Measurements from ENCODE around the gene ZNF367.

The ZNF367 gene

DNA sequence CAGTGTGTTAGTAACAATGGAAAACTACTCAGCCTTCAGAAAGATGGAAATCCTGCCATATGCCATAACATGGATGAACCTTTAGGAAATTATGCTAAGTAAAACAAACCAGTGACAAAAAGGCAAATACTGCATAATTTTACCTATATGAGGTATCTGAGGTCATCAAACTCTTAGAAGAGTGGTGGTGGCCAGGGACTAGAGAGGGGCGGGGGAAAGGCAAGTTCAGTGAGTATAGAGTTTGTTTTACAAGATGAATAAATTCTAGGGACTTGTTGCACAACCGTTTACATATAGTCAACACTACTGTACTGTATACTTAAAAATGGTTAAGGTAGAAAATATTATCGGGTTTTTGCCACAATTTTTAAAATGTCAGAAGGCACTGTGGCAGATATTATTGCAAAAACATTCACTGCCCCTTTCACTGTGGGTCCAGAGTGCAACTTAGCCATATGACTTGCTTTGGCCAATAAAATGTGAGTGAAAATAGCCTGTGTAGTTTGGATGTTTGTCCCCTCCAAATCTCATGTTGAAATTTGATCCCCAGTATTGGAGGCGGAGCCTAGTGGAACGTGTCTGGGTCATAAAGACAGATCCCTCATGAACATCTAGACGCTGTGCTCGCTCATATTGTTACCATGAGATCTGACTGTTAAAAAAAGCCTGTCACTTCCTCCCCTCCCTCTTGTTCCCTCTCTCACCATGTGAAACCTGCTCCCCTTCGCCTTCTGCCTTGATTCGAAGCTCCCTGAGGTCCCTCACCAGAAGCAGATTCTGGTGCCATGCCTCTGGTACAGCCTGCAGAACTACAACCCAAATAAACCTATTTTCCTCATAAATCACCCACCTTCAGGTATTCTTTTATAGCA lies 9.5 kb downstream of the ZNF367 start:
- Histone ChIP-seq H3K4me3 (no peak overlapping the region), H3K27me3 (ENCODE audit: low read depth) (no peaks in the 10 kb centered on the region), H3K36me3 (replicated peaks) (peaks cover 16% of the 10 kb centered on the region), H3K9me3 (no peaks in the 10 kb centered on the region), H3K4me1 (peaks cover 10% of the 10 kb centered on the region)
- DNase-seq (ENCODE audit: low spot score in 2 of 2): no peak
- in situ Hi-C loops (cut with MboI; ENCODE audit: low sequenced_read_pairs): no loop called here

DNA sequence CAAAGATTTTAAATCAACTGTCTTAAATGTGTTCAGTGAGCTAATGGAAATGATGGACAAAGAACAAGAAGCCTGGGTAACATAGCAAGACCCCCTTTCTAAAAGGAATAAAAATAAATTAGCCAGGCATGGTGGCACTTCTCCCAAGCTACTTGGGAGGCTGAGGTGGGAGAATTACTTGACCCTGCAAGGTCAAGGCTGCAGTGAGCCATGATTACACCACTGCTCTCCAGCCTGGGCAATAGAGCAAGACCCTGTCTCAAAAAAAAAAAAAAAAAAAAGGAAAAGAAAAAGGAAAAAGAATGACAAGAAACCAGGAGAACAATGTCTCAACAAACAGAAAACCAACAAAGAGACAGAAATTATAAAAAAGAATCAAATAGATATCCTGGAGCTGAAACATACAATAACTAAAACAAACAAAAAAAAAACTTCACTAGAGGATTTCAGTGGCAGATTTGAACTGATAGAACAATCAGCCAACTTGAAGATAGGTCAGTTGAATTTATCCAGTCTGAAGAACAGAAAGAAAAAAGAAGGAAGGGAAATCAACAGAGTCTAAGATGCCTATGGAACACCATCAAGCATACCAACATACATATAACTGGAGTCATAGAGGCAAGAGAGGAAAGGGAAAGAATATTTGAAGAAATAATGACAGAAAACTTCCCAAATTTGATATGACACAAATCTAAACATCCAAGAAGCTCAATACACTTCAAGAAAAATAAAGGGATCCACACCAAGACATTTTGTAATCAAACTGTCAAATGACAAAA lies 17.8 kb downstream of the ZNF367 start:
- Histone ChIP-seq H3K9me3 (no peaks in the 10 kb centered on the region), H3K36me3 (replicated peaks) (peaks cover 8% of the 10 kb centered on the region), H3K27me3 (ENCODE audit: low read depth) (no peaks in the 10 kb centered on the region), H3K4me1 (peaks cover 6% of the 10 kb centered on the region), H3K4me3 (no peak overlapping the region)
- no peak for DNase-seq (ENCODE audit: low spot score in 2 of 2)
- in situ Hi-C loops (cut with MboI; ENCODE audit: low sequenced_read_pairs): no loop called here

DNA sequence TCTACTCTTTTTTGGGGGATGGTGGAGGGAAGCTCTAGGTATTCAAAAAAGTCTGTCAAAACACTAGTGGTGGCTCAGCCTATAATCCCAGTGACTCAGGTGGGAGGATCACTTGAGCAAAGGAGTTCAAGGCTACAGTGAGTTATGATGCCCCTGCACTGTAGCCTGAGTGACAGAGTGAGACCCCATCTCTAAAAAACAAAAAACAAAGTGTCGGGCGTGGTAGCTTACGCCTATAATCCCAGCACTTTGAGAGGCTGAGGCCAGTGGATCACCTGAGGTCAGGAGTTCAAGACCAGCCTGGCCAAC lies 18.9 kb downstream of the ZNF367 start:
- Histone ChIP-seq H3K27me3 (ENCODE audit: low read depth) (no peaks in the 10 kb centered on the region), H3K36me3 (replicated peaks) (peaks cover 17% of the 10 kb centered on the region)

DNA sequence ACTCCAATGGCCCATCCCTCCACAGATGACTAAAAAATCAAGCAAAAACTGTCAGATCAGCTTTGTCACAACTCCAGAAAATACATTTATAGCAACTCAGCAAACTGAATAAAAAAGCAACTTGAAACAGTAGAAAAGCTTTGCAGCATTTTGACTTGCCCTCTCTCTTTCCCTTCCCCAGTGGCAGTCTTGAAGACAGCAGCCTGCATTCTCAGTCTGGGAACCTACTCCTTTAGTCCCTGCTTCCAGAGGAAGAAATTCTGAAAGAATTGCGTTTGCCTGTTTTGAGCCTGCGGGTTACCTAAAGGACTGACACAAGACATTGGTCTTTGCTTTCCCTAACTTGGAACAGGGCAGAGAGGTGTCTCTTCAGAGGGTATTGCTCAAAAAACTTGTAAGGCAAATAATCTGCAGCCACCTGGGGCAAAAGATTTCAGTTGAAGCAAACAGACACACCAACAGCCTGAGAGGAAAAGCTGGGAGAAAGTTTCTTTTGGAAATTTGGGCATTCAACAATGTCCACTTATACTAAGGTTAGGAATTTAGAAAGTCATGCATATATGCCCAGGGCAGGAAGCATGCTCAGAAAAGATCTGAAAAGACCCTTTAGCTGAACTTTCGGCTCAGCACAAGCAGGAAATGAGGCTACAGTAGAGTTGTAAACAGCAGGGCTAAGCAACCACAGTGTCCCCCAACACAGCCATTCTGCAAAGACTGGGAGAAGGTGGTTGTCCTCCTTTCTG lies 19.4 kb downstream of the ZNF367 start:
- H3K36me3 ChIP-seq (replicated peaks): peaks cover 20% of the 10 kb centered on the region
- H3K9me3 ChIP-seq: no peaks in the 10 kb centered on the region
- H3K27me3 ChIP-seq (ENCODE audit: low read depth): no peaks in the 10 kb centered on the region
- peaks cover 9% of the 10 kb centered on the region for H3K4me1 ChIP-seq
- H3K4me3 ChIP-seq: no peak overlapping the region
- no peak for DNase-seq (ENCODE audit: low spot score in 2 of 2)
- in situ Hi-C loops (cut with MboI; ENCODE audit: low sequenced_read_pairs): no loop called here

More for the DNA sequence above, 18.9 kb downstream of the ZNF367 start:
- Histone ChIP-seq H3K4me1 (peaks cover 8% of the 10 kb centered on the region), H3K9me3 (no peaks in the 10 kb centered on the region), H3K4me3 (no peak overlapping the region)
- DNase-seq (ENCODE audit: low spot score in 2 of 2): no peak
- in situ Hi-C loops (cut with MboI; ENCODE audit: low sequenced_read_pairs): no loop called here

DNA sequence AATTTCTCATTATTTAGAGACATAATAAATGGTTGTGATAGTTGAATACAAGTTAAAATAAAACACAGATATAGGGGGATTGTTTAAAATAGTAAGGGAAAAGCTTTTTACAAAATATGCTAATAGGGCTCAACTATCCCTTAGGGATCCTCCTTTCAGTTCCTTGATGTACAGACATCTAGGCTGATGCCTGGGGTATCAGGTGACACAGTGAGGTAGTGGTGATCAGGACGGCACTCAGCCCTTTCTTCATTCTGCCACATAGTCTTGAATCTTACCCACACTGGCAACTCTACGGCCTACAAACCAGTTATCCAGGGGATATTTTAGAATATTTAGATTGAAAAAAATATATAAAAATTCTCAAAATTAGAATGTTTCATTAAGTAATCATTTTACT lies 22.2 kb downstream of the ZNF367 start:
- in situ Hi-C loops (cut with MboI; ENCODE audit: low sequenced_read_pairs): no loop called here
- peaks cover 48% of the 10 kb centered on the region for H3K36me3 ChIP-seq (replicated peaks)
- no peak for DNase-seq (ENCODE audit: low spot score in 2 of 2)

DNA sequence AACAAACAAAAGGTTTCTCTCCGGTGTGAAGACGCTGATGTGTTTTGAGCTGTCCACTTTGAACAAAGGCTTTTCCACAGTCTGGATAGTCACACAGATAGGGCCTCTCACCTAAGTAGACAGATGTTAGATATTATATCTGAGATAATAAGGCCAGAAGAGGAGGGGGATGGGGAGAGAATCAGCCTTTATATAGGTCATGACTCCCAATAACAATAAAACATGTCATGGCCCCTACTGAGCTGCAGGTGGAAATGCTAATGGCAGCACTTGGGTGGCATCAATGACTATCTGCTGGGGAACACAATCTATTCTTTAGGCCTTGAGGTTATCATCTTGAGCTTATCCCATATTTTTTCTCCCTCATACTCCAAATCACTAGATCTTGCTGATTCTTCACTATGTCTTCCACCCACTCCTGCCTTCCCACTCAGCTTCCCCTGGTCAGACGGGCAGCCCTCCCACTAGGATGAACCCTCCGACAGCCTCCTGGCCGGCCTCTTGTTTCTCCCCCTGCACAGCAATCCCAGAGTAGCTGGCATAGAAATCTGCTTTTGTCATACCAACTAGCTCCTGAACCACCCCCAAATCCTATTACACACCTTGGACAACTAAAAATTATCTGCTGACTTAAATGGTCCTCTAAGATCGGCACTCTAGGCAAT lies 23.2 kb downstream of the ZNF367 start:
- no peaks in the 10 kb centered on the region for H3K9me3 ChIP-seq
- peaks cover 9% of the 10 kb centered on the region for H3K4me1 ChIP-seq
- H3K4me3 ChIP-seq: no peak overlapping the region
- no peaks in the 10 kb centered on the region for H3K27me3 ChIP-seq (ENCODE audit: low read depth)
- in situ Hi-C loops (cut with MboI; ENCODE audit: low sequenced_read_pairs): no loop called here
- no peak for DNase-seq (ENCODE audit: low spot score in 2 of 2)
- H3K36me3 ChIP-seq (replicated peaks): peaks cover 57% of the 10 kb centered on the region

More for the DNA sequence above, 22.2 kb downstream of the ZNF367 start:
- H3K4me3 ChIP-seq: no peak overlapping the region
- H3K27me3 ChIP-seq (ENCODE audit: low read depth): no peaks in the 10 kb centered on the region
- no peaks in the 10 kb centered on the region for H3K9me3 ChIP-seq
- peaks cover 9% of the 10 kb centered on the region for H3K4me1 ChIP-seq

DNA sequence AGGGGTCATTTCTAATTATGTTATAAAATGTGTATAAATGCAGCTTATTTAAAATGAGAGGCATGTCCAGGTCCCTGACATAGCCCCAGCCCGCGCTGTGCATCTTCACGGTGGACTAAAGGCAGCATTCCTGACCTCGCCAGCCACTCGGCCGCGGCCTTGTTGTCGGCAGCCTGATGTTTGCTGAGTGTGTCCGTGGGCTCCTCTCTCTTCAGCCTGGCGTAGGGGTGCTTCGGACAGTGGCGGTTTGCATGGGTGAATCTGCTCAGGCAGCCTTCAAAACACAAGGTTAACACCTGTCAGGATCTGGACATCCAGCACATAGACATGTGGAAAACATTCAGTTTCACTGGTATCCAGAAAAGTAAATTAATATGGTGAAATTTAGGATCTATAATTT lies 25.9 kb downstream of the ZNF367 start:
- in situ Hi-C loops (cut with MboI; ENCODE audit: low sequenced_read_pairs): no loop called here
- no peak overlapping the region for H3K4me3 ChIP-seq
- H3K9me3 ChIP-seq: no peaks in the 10 kb centered on the region
- H3K36me3 ChIP-seq (replicated peaks): peaks cover 79% of the 10 kb centered on the region
- H3K27me3 ChIP-seq (ENCODE audit: low read depth): no peaks in the 10 kb centered on the region
- H3K4me1 ChIP-seq: peaks cover 9% of the 10 kb centered on the region
- no peak for DNase-seq (ENCODE audit: low spot score in 2 of 2)

DNA sequence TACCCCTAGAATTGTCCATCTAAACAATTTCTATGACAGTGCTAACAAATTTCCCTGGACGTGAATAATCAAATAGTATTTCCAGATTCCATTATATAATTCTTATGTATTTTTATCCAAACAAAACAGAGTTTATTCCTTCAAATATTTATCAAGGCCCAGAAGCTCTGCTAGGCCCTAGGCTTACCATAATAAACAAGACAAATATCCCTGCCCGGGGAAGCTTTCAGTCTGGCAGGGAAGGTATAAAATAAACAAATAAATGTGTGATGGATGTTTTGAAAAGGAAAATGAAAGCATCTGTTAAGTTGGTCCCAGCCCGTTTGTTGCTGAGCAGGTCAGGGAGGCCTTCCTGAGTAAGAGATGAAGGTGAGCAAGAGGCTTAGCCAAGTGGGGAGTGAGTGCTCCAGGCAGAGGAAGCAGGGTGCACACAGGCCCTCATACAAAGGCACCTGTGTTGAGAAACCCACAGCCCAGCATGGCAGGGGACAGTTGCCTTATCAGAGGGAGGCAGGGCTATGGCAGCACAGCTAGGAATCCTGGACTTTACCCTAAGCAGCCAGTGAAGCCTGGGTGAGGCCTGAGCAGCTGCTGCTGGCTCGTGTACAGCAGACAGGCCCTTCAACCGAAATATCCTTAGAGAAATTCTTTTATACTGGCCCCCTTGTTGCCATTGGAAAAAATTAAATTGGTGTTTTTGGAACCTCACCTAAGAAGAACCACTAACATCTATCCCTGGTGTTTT lies 27.0 kb downstream of the ZNF367 start:
- Histone ChIP-seq H3K36me3 (replicated peaks) (peaks cover 90% of the 10 kb centered on the region), H3K9me3 (no peaks in the 10 kb centered on the region), H3K27me3 (ENCODE audit: low read depth) (no peaks in the 10 kb centered on the region), H3K4me3 (no peak overlapping the region), H3K4me1 (peaks cover 9% of the 10 kb centered on the region)
- in situ Hi-C loops (cut with MboI; ENCODE audit: low sequenced_read_pairs): no loop called here
- DNase-seq (ENCODE audit: low spot score in 2 of 2): no peak

DNA sequence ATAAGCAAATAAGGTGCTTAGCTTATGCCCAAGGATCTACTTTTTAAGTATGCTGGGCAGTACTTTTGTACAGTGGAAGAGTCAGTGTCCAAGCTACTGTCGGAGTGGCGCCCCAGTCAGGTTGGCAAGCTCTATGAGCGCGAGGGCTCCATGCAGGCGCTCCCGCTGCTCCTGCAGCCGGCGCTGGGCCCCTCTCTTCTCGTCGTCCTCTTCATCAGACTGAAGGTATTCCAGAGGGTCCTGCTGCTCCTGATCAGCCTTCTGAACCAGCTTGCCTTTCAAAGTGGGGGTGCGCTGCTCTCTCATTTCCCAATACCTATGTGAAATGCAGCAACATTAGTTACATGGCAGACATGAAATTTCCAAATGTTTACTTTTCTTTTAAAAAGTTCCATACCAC lies 30.0 kb downstream of the ZNF367 start:
- Histone ChIP-seq H3K4me3 (no peak overlapping the region), H3K27me3 (ENCODE audit: low read depth) (no peaks in the 10 kb centered on the region), H3K9me3 (no peaks in the 10 kb centered on the region), H3K4me1 (peaks cover 4% of the 10 kb centered on the region; the same call in 1 of the 2 replicates), H3K36me3 (replicated peaks) (peaks cover 77% of the 10 kb centered on the region)
- in situ Hi-C loops (cut with MboI; ENCODE audit: low sequenced_read_pairs): no loop called here
- DNase-seq (ENCODE audit: low spot score in 2 of 2): no peak

DNA sequence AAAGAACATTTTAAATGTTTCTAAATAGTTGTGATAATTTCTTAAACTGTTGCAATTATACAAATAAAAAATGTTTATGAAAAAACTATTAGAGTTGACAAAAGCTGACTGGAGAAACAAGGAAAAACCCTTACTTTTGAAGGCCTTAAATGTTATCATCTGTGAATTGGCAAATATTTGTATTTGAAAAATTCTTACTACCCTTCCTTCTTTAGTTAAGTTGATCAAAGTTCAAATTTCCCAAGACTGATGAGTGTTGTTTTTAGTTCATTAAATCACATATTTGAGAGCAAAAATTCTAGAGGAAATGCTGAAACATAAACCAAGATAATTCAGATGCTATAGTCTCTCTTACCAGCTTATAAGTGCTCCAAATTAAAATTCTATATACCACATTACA lies 32.0 kb downstream of the ZNF367 start:
- Histone ChIP-seq H3K27me3 (ENCODE audit: low read depth) (no peaks in the 10 kb centered on the region), H3K9me3 (no peaks in the 10 kb centered on the region), H3K4me1 (peaks cover 8% of the 10 kb centered on the region), H3K36me3 (replicated peaks) (peaks cover 57% of the 10 kb centered on the region), H3K4me3 (no peak overlapping the region)
- DNase-seq (ENCODE audit: low spot score in 2 of 2): no peak
- in situ Hi-C loops (cut with MboI; ENCODE audit: low sequenced_read_pairs): no loop called here

DNA sequence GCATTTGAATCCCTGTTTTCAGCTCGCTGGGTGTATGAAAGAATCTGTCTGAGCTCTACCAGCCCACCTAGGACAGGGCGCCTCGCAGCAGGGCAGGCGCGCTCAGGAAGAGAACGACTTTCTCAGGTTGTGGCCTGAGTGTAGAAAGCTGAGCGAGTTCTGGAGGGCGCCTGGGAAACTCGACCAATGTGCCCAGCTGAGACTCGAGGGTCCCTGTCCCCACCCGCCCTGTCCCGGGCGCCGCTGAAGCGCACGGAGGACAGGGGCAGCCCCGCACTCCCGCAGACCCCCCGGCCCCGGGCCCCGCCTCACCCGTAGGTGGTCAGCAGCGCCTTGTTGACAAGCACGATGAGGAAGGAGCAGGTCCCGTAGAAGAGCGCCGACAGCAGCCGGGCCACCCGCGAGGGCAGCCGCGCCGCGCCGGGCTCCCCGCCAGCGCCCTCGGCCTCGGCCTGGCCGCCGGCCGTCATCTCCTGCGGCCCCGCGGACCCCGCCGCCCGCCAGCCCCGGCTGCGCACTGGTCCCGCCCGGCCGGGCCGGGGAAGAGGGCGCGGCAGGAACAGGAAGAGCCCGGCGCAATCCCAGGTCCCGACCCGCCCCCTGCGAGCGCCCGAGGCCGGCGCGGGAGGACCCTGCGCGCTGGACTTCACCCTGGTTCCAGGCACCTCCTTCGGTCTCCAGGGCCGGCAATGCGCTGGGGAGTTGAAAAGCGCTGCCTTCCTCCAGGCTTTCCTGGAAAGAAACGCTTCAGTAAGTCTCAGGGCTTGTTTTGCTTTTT lies 34.8 kb downstream of the ZNF367 start, which contains the start of gene SLC35D2:
Gene SLC35D2, minus strand, starts transcription at position 547 of the 778 bp plus-strand sequence. Its CDS starts 77 bp downstream, at position 470.
- in situ Hi-C loops (cut with MboI; ENCODE audit: low sequenced_read_pairs): no loop called here
- Histone ChIP-seq H3K27me3 (ENCODE audit: low read depth) (no peaks in the 10 kb centered on the region), H3K4me1 (peaks cover 12% of the 10 kb centered on the region), H3K9me3 (no peaks in the 10 kb centered on the region), H3K36me3 (replicated peaks) (peaks cover 35% of the 10 kb centered on the region), H3K4me3 (peak within 1 kb of the TSS; percentile 43)
- DNase-seq (ENCODE audit: low spot score in 2 of 2): peak; percentile 39 to 69

DNA sequence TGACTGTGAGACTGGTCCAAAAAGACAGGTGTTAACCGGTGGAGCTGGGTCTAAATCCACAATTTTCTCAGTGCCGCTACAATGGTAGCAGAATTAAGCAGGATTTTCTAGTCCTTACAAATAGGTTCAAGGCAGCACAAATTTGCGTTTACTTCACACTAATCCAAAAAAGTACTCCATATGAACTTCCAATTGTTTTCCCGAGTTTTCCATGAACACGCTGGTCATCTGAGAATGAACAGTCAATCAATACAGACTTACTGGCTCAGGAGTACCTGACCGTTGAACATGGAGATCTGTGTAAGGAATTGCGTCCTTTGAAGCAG lies 35.4 kb downstream of the ZNF367 start:
- in situ Hi-C loops (cut with MboI; ENCODE audit: low sequenced_read_pairs): no loop called here

More for the DNA sequence above, 35.4 kb downstream of the ZNF367 start:
- Histone ChIP-seq H3K4me1 (peaks cover 13% of the 10 kb centered on the region), H3K36me3 (replicated peaks) (peaks cover 29% of the 10 kb centered on the region), H3K9me3 (no peaks in the 10 kb centered on the region), H3K4me3 (peak overlapping the region; percentile 43), H3K27me3 (ENCODE audit: low read depth) (no peaks in the 10 kb centered on the region)
- no peak for DNase-seq (ENCODE audit: low spot score in 2 of 2)
